GM18867 (cell line): Measurements from ENCODE around the gene CDKAL1.

Experiments used
- ATAC-seq: cut with Tn5 transposase; IDR thresholded peaks from one replicate; pipeline ENCODE4 v1.9.1; 2021; ENCODE audit warnings: mild to moderate bottlenecking, moderate library complexity; ENCODE audit not compliant: unreplicated experiment

Gene CDKAL1

GRCh38 chr6:21121636-21122136, 587.4 kb downstream of the CDKAL1 start:
- no peak for ATAC-seq

GRCh38 chr6:21123507-21124436, 589.5 kb downstream of the CDKAL1 start:
- no peak for ATAC-seq

- no peak for ATAC-seq
These were observed 594.3 kb downstream of the CDKAL1 start for GRCh38 chr6:21128601-21129000.

GRCh38 chr6:21131406-21131805, 597.1 kb downstream of the CDKAL1 start:
- ATAC-seq = no peak

- ATAC-seq = no peak
These were observed 598.2 kb downstream of the CDKAL1 start for GRCh38 chr6:21132446-21132845.

- no peak for ATAC-seq
These were observed 598.9 kb downstream of the CDKAL1 start for GRCh38 chr6:21132856-21133838.

GRCh38 chr6:21133901-21134300, 599.6 kb downstream of the CDKAL1 start:
- ATAC-seq = no peak

- ATAC-seq = no peak
These were observed 600.1 kb downstream of the CDKAL1 start for GRCh38 chr6:21134356-21134755.

GRCh38 chr6:21135484-21136013, 601.3 kb downstream of the CDKAL1 start:
- ATAC-seq = no peak

GRCh38 chr6:21137700-21138335, 603.6 kb downstream of the CDKAL1 start:
- no peak for ATAC-seq

GRCh38 chr6:21138336-21139069, 604.2 kb downstream of the CDKAL1 start:
- ATAC-seq = no peak

- ATAC-seq = no peak
These were observed 606.7 kb downstream of the CDKAL1 start for GRCh38 chr6:21140966-21141365.

GRCh38 chr6:21141616-21142303, 607.5 kb downstream of the CDKAL1 start:
- ATAC-seq = no peak

GRCh38 chr6:21142741-21143140, 608.5 kb downstream of the CDKAL1 start:
- ATAC-seq = no peak

- ATAC-seq = no peak
These were observed 609.4 kb downstream of the CDKAL1 start for GRCh38 chr6:21143645-21144044.

- ATAC-seq = no peak
These were observed 610.7 kb downstream of the CDKAL1 start for GRCh38 chr6:21144928-21145327.

GRCh38 chr6:21147995-21148394, 613.7 kb downstream of the CDKAL1 start:
- ATAC-seq = no peak

- no peak for ATAC-seq
These were observed 615.2 kb downstream of the CDKAL1 start for GRCh38 chr6:21149470-21149869.

- ATAC-seq = no peak
These were observed 616.4 kb downstream of the CDKAL1 start for GRCh38 chr6:21150667-21151066.
